Activated naive CD4-positive, alpha-beta T cell (primary cell): Measurements from ENCODE around the gene DNMT3A.

Source experiments
- DNase-seq, 4 experiments: peaks; one replicate each; lab custom pipeline; 2025; lab: John Stamatoyannopoulos, UW

Gene DNMT3A

GRCh38 chr2:25257032-25257552 is 84.6 kb downstream of the DNMT3A start:
- DNase-seq: no peak

- DNase-seq: no peak
Observed at GRCh38 chr2:25256488-25256875, 85.2 kb downstream of the DNMT3A start.

- DNase-seq: no peak
Observed at GRCh38 chr2:25255745-25256487, 85.8 kb downstream of the DNMT3A start.

GRCh38 chr2:25254961-25255360 is 86.8 kb downstream of the DNMT3A start:
- no peak for DNase-seq

DNA sequence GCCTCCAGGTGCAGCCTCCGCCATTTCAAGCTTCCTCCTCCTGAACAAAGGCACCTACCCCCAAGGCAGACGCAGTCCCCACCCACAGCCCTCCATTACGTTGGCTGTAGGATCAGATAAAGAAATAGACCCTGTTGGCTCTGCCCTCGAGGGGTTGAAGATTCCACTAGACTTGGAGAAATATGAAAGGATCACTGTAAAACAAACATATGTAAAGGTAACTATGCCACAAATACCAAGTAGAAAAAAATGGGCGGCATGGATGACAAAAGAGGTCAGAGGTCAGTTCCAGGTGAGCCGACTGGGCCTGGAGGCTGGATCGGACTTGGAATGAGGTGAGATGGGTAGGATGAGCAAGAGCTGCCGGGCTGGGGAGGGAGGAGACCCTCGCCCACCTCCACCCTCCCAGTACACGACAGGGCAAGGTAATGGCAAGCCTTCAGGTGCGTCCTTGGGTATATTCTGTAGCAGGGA is 88.5 kb downstream of the DNMT3A start:
- no peak for DNase-seq

- peak in 3 of 4 experiments; percentile 25 to 57 (median 42) for DNase-seq
Observed at GRCh38 chr2:25252291-25253152, 89.2 kb downstream of the DNMT3A start.

DNA sequence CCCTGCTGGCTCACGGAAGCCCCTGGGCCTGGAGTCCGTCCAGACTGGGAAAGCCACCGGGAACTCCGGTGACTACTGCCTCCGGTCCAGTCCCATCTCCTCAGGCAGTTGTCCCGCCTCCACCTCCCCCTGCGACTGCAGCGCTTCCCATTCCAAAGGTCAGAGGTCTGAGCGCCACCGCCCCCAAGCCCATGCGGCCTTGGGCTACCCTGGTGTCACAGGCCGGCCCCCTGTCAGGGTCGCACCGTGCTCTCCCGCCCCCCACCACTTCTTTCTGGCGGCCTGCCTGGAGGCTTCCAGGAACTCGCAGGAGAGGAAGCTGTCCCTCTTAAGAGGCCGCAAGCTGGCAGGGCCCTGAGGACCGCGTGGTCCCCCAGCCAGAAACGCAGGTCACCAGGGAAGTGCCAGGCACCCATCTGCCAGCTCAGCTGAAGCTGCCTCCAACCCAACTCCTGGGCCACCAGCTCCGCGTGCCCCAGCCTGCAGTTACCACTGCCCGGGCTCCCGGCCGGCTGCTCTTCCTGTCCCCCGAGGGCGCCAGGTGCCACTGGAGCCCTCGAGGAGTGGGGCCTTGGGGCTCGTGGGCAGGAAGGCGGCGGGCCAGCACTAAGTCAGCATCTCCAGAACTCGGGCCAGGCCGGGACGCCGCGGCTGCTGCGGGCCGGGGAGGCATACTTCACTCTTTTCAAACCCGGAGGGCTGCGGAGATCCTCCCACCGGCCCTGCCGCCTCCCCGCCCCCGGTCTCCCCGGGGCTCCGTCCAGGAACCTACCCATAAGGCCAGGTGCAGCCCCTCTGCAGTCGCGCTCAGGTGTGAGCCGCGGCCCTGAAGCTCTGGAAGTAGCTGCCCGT is 90.1 kb downstream of the DNMT3A start:
- peak in 2 of 4 experiments; percentile 42 to 57 for DNase-seq

DNA sequence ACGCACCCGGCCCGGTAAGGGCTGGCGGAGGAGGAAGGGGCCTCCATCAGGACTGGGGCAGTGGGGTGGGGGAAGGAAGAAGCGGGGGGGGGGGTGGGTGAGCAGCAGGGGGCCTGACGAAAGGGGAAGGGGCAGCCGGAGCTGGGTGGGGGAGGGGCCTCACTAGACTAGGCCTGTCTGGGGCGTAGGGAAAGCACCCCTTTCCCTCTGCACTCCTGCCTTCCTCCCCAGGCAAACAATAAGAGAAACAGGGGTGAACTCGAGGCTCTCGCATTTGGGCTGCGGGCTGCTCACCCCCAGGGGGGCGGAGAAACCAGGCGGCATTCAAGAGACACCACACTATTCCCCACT is 90.7 kb downstream of the DNMT3A start:
- DNase-seq: peak in 1 of 4 experiments; percentile 35

GRCh38 chr2:25250331-25251070 is 91.2 kb downstream of the DNMT3A start:
- DNase-seq: peak in 1 of 4 experiments; percentile 35

GRCh38 chr2:25249785-25250184 is 91.9 kb downstream of the DNMT3A start:
- no peak for DNase-seq

DNA sequence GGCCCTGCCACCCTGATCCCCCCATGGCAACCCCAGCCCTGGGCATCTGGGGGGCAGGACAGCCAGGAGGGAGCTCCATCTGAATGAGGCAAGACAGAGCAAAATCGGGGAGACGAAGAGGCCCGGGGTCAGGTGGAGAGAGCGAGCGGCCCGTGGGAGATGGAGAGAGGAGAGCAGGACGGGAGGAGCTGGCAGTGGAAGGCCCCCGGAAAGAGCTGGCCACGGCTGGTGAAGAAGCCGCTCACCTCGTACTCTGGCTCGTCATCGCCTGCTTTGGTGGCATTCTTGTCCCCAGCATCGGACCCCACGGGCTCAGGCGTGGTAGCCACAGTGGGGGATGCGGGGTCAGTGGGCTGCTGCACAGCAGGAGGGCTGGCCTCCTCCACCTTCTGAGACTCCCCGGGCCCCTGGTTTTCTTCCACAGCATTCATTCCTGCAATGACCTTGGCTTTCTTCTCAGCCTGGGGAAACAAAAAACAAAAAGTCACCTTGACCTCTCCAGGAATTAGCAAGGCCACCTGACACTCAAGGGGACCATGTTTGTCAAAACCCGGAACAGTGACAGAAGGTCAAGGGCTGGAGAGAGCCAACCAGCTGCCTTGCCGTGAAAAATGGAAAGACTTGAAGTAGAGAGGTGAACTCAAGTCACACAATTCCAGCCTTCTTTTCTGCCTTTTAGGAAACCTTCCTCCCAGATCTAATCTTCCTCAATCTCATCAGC is 93.8 kb downstream of the DNMT3A start:
- no peak for DNase-seq

- DNase-seq: no peak
Observed at GRCh38 chr2:25246558-25247290, 95.0 kb downstream of the DNMT3A start.

DNA sequence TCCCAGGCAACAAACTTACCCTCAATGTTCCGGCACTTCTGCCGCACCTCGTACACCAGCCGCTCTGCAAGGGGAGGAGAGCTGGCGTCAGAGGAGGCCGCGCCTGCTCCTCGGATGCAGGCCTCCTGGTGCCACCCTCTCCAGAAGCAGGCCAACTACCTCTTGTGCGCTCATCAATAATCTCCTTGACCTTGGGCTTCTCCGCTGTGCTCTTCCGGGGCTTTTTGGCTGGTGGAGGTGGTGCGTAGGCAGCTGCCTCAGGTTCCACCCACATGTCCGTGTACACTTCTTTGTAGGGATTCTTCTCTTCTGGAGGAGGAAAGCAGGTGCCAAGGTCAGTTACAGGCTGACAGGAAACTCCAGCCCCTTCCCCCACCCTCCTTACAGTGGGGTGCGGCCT is 95.7 kb downstream of the DNMT3A start:
- DNase-seq: no peak

DNA sequence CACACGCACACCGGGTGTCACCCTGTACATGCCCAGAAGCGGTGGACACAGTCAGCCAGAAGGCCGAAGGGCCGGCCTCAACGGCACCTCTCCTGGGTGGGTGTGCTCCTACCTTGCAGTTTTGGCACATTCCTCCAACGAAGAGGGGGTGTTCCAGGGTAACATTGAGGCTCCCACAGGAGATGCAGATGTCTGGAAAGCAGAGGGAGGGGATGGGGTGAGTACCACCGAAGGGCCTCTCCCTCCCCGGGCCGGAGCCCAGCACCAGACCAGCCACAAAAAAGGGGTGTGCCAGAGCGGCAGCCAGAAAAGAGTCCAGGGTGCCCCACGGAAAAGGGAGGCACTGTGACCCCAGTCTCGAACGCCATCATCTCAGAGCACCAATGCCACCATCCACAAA is 96.6 kb downstream of the DNMT3A start:
- DNase-seq: no peak

DNA sequence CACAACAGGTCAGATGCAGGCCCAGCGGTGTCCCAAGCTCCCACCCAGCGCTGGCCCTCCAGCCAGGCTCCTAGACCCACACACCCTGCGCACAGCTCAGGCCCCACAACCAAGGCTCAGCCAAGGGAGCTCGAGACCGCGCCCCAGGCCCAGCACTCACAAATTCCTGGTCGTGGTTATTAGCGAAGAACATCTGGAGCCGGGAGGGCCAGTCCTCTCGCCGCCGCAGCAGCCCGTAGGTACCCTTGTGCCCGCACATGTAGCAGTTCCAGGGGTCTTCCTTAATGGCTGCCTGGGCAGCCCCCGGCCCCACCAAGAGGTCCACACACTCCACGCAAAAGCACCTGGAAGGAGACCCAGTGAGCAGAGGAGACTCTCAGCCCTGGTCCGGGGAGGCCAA is 97.7 kb downstream of the DNMT3A start:
- DNase-seq: no peak

DNA sequence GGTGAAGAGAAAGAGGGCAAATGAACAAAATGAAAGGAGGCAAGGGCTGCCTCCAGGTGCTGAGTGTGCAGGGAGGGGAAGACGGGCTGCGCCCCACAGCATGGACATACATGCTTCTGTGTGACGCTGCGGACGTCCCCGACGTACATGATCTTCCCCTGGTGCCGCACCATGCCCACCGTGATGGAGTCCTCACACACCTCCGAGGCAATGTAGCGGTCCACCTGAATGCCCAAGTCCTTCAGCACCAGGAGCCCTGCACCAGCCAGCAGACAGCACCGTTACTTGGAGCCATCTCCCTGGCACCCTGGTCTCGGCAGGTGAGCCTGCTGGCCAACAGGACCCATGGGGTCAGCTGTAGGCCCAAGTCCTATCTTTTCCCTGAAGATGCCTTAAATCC is 100.3 kb downstream of the DNMT3A start:
- no peak for DNase-seq

DNA sequence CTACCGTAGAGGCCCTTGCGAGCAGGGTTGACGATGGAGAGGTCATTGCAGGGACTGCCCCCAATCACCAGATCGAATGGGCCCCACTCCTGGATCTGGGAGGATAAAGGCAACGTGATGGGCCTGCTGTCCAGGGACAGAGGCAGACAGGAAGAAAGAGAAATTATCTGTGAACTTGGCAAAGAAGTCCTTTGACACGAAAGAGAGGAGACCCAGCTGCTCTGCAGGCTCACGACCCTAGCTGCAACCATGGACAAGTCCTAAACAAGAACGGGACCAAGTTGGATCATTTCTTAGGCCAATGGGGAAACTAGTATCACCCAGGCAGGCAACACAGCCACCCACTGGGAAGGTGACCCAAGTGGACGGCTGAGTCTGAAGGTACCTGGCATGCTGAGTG is 101.1 kb downstream of the DNMT3A start:
- no peak for DNase-seq

- DNase-seq: no peak
Observed at GRCh38 chr2:25238920-25239319, 102.8 kb downstream of the DNMT3A start.

- no peak for DNase-seq
Observed at GRCh38 chr2:25237764-25238163, 104.0 kb downstream of the DNMT3A start.

DNA sequence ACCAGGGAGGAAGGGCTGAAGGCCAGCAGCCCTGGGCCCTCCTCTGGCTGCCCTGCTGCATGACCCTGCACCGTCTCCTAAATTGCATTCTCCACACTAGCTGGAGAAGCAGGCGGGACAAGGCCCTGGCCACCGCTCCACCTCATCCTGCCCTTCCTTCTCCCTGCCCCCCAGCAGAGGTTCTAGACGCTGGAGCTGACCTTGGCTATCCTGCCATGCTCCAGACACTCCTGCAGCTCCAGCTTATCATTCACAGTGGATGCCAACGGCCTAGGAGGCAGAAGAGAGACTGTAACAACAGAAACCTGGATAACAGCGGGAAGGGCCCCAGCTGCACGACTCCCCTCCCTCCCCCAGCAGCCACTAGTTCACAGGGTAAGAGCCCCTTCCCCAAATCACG is 105.0 kb downstream of the DNMT3A start:
- DNase-seq: no peak
